NCI-H2081 (cell line): ENCODE results near the gene TMEM266.
A peak's percentile ranks its signal among the peaks of the same experiment; 100 is the strongest.

ENCODE experiments used
- DNase-seq, 2 experiments: peaks; one replicate each; lab custom pipeline; 2025; lab: John Stamatoyannopoulos, UW

TMEM266 gene

GRCh38 chr15:76203346-76204108 is 143.7 kb downstream of the TMEM266 start:
- DNase-seq, result no peak

DNA sequence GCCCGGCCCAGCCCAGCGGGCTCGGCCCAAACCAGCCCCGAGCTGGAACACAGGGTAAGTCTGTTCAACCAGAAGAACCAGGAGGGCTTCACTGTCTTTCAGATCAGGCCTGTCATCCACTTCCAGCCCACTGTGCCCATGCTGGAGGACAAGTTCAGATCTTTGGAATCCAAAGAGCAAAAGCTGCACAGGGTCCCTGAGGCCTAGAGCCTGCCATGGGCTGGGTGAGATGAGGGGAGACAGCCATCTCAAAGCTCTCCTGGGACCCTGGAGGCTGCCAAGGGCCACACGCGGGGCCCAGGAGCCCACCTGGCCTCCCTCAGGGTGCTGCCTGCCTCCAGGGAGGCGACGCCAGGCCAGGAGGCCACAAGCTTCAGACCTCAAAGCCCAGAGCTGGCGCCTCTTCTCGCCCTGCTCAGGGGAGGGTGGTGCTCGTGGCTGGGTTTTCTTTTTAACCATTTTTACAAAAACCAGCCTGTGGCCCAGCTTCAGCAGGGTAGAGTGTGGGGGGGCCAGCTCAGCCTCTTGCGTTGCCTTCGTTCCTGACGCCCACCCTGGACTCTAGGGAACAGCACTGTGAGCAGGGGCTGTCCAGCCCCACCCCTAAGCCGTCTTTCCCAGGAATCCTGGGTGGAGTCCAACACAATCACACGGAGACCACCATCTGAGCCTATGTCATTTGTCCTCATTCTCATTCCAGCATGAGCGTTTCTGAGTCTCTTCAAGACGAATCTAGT is 144.5 kb downstream of the TMEM266 start:
- DNase-seq, result no peak

DNA sequence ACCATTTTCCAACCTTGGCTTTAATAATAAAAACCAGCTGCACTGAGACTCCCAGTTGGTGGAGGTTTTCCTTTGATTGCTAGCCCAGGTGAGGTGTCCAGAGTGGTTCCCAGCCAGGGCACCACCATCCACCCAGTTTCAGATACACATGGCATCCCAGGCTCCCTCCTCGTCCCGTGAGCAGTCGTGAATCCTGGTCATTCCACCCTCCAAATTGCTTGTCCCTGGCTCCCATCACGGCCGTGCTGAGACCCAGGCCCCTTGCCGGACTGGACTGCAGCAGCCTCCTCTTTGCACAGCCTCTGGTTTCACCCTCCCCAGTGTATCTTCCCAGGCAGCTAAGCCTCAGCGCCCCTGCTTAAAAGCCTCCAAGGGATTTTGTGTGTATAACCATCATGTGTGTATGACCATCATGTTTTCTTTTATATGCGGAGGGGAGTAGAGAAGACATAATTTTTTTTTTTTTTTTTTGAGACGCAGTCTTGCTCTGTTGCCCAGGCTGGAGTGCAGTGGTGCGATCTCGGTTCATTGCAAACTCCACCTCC is 145.2 kb downstream of the TMEM266 start:
- no peak for DNase-seq

DNA sequence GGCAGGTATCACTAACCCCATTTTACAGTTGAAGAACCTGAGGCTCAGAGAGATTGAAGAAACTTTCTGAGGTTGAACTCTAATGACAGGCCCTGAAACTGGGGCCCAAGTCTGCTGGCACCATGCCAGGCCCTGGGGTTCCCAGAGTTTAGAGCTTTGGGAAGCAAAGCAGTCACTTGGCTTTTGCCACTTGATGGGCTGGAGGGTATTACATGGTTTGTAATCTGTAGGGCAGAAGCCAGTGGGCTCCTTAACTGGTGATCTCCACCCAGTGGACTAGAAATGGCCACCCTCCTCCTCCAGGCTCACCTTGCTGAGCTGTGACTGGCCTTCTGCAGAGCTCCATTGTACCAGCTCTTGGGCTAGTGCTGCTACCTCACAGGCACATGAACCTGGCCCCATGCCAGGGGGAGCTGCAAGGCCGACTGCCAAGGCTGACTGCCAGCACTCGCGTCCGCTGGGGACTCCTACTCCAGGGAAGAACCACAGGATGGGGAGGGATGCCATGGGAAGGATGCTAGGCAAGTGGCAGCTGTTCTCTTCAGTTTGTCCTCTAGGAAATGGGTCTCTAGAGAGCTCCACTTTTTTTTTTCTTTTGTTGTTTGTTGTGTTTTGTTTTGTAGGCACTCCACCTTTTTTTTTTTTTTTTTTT is 146.7 kb downstream of the TMEM266 start:
- peak; percentile 87 to 91 for DNase-seq

DNA sequence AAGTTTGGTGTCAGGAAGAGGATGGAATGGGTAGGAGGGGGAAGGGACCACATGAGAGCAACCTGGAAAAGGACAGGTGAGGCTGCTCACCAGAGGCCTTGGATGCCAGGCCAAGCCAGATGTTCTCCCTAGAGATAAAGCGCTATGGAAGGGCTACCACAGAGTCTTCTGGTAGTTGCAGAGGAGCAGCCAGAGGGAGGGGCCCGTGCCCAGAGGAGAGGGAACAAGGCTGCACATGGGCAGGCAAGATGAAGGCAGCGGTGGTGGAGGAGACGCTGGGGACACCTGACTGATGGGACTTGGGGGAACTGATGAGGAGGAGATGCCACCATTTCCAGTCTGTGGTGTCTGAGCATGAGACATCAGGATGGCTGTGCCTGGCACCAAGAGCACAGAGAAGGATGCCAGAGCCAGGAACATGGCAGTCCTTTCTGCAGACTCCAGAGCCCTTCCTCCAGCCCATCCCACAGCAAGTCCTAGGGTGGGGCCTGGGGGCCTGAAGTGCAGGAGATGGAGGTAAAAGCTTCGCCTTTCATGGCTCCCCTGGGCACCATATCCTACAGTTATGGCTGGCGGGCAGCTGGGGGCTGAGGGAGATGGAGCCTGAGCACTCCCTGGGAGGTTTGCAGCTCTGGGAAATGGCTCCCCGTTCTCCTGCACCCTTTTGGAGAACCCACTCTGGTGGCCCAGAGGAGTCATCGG is 148.4 kb downstream of the TMEM266 start:
- DNase-seq, result no peak

DNA sequence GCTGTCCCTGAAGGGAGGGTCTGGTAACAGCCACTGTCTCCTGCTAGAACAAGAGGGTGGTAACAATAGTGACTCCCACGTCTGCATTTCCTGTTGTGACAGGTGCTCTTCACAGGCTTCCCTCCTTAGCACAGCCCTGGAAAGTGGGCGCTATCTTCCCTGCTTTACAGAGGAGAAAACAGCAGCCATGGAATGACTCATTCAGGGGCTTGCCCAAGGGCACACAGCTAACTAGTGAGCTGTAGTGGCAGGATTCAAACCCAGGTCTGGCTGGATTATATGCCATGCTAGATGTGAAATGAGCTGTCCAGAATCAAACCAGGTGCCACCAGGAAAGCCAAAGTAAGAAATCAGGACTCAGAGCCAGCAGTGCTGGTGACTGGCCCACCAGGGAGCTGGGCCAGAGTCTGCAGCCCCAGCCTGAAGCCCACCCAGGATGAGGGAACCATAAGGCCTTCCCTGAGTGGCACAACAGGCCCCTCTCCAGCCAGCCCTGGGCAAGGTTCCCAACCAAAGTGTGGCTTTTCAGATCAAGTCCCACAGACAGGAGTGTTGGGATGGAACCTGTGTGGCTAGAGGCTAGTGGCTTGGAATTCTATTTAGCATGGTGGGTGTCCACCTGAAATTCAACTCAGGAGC is 149.1 kb downstream of the TMEM266 start:
- no peak for DNase-seq

DNA sequence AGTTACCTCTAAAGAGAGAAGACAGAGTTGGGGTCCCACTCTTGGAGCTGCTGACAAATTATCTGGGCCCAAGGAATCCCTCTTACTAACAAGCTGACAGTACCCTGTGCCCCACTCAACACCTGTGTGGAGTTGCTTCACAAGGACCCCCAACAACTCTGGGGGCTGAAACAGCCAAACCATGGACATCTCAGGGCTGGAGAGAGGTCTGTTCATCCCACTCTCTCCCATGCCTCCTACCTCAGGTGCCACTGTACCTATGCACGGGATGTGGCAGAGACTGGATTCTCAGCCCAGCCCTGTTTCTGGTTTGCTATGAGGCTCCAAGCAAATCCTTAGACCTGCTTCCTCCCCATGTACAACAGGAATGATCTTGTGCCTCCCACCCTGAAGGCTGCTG is 149.7 kb downstream of the TMEM266 start:
- no peak for DNase-seq

DNA sequence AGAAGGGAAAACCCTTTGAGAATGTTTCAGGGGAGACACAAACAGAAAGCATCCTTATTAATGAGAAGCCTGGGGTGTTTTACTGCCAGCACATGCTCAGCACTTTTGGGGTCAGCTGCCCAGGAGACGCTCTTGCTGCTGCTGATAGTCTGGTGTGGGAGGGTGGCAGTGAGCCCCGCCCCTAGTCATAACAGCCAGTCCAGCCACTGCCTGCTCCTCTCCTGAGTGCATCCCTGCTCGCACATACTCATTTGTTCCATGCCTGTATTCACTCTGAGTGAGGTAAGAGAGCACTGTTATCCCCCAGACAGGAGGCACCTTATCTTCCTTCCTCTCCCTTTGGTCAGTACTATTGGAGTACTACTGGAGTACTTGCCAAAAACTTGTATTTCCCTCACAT is 150.2 kb downstream of the TMEM266 start:
- DNase-seq, result no peak

DNA sequence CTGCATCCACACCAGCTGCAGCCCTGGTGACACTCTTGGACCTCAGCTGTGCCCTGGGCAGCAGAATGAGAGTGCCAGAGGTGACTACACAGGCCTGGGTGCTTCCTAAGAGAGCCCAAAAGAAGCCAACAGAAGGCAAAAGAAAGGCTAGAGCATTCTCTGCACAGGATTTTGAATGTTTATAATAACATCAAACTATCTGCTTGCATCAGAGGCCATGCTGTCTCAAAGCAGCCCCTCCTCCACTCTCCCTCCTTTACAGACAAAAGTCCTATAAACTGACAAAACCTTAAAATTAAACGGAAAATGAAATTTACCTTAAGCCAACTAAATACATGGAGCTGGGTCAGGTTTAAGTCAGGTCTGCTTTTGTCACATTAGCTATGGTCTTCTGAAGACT is 155.8 kb downstream of the TMEM266 start:
- DNase-seq, result no peak

DNA sequence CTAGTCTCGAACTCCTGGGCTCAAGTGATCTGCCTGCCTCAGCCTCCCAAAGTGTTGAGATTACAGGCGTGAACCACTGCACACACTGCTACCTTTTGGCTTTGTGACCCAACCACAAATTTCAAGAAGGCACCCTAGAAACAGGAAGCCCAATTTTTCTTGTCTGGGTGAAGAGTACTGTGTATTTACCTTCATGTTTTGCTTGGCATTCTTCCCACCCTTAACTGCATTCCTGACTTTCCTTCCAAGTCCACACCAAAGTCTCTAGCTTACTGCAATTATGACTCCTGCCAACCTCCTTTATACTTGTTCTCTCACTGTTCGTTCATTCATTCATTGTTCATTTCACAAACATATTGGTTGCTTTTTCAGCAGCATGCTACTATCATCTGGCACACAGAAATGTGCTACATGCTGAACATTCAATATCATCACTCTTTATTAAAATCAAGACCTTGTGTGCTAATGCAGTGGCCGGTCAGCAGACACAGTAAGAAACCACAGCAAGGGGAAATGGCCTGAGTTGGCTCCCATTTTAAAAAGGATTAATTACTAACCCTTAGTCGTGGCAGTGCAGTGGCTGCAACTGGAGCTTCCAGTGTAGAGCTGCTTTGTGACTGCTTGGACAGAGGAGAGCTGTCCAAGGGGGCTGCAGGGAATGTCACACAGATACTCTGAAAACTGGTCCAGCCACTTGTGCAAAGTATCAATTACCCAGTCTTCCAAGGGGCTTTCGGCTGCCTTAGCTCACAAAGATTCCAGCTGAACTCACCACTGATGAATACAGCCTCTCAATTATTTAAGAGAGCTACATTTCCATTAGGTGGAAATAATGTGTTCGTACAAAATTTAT is 157.5 kb downstream of the TMEM266 start:
- no peak for DNase-seq

- no peak for DNase-seq
Observed at GRCh38 chr15:76217882-76218217, 158.1 kb downstream of the TMEM266 start.

- no peak for DNase-seq
Observed at GRCh38 chr15:76221085-76221767, 161.4 kb downstream of the TMEM266 start.

DNA sequence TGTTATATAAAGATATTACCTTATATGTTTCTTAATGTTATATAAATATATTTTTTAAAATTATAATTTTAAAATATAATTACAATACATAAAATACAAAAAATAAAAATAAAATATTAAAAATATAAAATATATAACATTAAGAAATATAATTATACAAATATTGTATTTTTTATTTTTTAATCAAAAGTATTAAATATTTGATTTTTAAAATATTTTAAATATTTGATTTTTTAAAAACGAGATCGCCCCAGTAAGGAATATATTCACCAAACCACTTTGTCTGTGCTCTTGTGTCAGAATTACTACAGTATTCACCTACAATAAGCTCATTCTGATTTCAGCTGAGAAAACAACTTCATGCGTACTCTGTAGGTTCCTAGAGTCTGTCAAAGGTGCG is 162.4 kb downstream of the TMEM266 start:
- no peak for DNase-seq

- no peak for DNase-seq
Observed at GRCh38 chr15:76223521-76223920, 163.7 kb downstream of the TMEM266 start.

DNA sequence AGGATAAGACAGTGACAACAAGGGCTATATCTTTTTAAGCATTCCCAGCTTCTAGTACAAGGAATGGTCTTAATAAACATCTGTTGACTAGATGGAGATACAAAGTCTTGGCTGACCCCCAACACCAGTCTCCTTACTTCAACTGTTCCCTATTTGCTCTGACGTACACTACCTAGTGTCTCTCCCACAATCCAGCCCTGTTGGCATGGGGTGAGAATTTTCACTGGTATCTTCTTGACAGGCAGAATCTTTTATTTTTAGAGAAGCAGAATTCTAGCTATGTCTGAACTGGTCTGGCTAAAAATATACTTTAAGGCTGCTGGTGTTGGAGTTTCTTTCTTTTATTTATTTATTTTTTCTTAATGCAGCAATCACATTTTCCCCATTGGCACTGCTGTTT is 169.5 kb downstream of the TMEM266 start:
- DNase-seq, result no peak

DNA sequence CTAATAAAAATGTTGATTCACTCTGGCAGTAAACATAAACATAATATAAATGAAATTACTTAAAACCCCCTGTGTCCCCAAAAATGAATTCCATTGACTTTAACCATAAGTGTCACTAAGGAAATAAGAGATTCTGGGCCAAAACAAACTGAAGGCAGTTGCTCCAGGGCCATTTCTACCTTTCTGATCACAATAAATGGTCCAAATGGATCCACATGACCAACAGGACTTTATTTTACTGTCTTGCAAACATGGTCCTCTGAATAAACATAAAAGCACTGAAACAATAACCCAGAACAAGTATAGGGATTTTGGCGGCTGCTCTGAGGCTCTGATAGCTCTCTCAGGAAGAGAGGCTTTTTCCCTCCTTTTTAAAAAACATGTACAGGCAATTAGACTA is 174.1 kb downstream of the TMEM266 start:
- no peak for DNase-seq

- DNase-seq, result peak in 1 of 2 experiments; percentile 10
Observed at GRCh38 chr15:76234337-76234889, 174.6 kb downstream of the TMEM266 start.

DNA sequence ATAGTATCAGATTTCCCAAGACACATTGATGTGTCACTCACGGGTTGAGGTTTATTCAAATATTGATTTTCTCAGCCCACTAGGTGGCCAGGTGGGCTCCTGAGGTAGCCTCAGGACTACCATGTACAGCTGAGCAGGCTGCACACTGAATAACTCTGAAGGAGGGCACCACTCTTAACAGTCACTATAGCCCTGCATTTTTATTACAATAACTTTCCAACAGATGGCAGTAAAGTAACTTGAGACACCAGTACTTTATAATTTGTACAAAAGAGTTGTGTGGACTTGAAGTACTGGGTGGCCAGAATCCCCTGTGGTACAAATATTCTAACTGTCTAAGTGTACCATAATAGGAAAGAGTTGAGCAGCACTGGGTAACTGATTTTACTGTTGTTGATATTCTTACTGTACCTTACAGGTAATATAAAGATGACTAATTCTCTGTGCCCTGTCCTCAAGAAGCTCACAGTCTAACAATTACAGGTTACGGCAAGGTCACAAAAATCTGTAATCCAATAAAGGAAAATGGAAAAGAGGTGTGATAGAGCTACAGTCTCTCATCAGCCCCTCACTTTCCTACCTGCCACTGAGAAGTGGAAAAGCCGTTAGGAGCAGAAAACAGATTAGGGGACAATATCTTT is 175.5 kb downstream of the TMEM266 start:
- DNase-seq, result peak; percentile 32 to 51

GRCh38 chr15:76236350-76236749 is 176.6 kb downstream of the TMEM266 start:
- DNase-seq, result no peak
